Epithelial cell of esophagus (primary cell): ENCODE data around the gene SLC7A5.
"Not testable (repeated sequence)": the region's sequence is repeated elsewhere in the genome, so short reads cannot be mapped to it uniquely, and the experiment has no call there.

Source experiments
- DNase-seq: peaks from one replicate; pipeline ENCODE4 v3.0.0; 2010; ENCODE audit warnings: low read depth
- H3K4me3 ChIP-seq: 2 replicates; pipeline ENCODE4 v1.5.1; 2011; ENCODE audit warnings: mild to moderate bottlenecking, low read length, control low read depth
- CTCF ChIP-seq: IDR thresholded peaks from 2 replicates; pipeline ENCODE4 v1.5.1; 2011; ENCODE audit warnings: low read depth, mild to moderate bottlenecking, low read length, control low read depth, inconsistent platforms; ENCODE audit not compliant: insufficient read depth; ENCODE audit errors: missing control alignments

SLC7A5 gene

GRCh38 chr16:87869061-87869878 is at the start of gene SLC7A5:
Gene SLC7A5, minus strand, starts transcription at chr16:87869507. Its CDS starts 85 bp downstream, at chr16:87869422.
- peak within 1 kb of the TSS; percentile 59 for H3K4me3 ChIP-seq
- peak; percentile 80 for DNase-seq

- no peak for TF ChIP-seq CTCF
- no peak overlapping the region for H3K4me3 ChIP-seq
- DNase-seq = no peak
Measured at GRCh38 chr16:87918338-87918737, 49.0 kb upstream of the SLC7A5 start.

GRCh38 chr16:87917503-87917902 is 48.2 kb upstream of the SLC7A5 start:
- DNase-seq = no peak
- no peak for TF ChIP-seq CTCF
- no peak overlapping the region for H3K4me3 ChIP-seq

GRCh38 chr16:87914812-87915211 is 45.5 kb upstream of the SLC7A5 start:
- no peak overlapping the region for H3K4me3 ChIP-seq
- no peak for TF ChIP-seq CTCF
- no peak for DNase-seq

- not testable (repeated sequence) for DNase-seq, H3K4me3 ChIP-seq
Measured at GRCh38 chr16:87914021-87914725, 44.9 kb upstream of the SLC7A5 start.

- not testable (repeated sequence) for DNase-seq, H3K4me3 ChIP-seq
Measured at GRCh38 chr16:87912691-87913090, 43.4 kb upstream of the SLC7A5 start.

GRCh38 chr16:87911106-87911763 is 41.9 kb upstream of the SLC7A5 start:
- peak; percentile 41 for DNase-seq

GRCh38 chr16:87909203-87909935 is 40.1 kb upstream of the SLC7A5 start:
- DNase-seq = peak; percentile 58
- TF ChIP-seq CTCF = peak; percentile 79
- not testable (repeated sequence) for H3K4me3 ChIP-seq

More at GRCh38 chr16:87911106-87911763, 41.9 kb upstream of the SLC7A5 start:
- H3K4me3 ChIP-seq = not testable (repeated sequence)

GRCh38 chr16:87908101-87908500 is 38.8 kb upstream of the SLC7A5 start:
- not testable (repeated sequence) for DNase-seq, H3K4me3 ChIP-seq

GRCh38 chr16:87905521-87905920 is 36.2 kb upstream of the SLC7A5 start:
- not testable (repeated sequence) for DNase-seq, H3K4me3 ChIP-seq

GRCh38 chr16:87904963-87905362 is 35.7 kb upstream of the SLC7A5 start:
- not testable (repeated sequence) for H3K4me3 ChIP-seq, DNase-seq

- DNase-seq, H3K4me3 ChIP-seq: not testable (repeated sequence)
Measured at GRCh38 chr16:87900489-87900888, 31.2 kb upstream of the SLC7A5 start.
